ENCODE results near the gene PCED1B. TPM values are rescaled to one million over a fixed set of nuclear protein-coding genes. Genes with fewer than 3 reads are reported as not detected.

The PCED1B gene
- total and polyA plus RNA-seq, 2 donors (not counting 1 experiment from before 2014, with no cell fraction given), result 26.2 to 45.8 TPM

- Histone ChIP-seq H3K79me2 (ENCODE audit: control insufficient read depth, insufficient read depth, low read length) (peaks cover 5% of the 10 kb centered on the region), H3K27me3 (replicated peaks in 1 of 4; ENCODE audit: control extremely low read depth in 1 of 4, control insufficient read depth in 3 of 4, insufficient read depth in 4 of 4, low read length in 3 of 4) (no peaks in the 10 kb centered on the region), H2AFZ (ENCODE audit: insufficient read depth, low read depth, low read length, poor library complexity, severe bottlenecking) (no peak overlapping the region), H3K9ac (ENCODE audit: low read length) (no peak overlapping the region), H3K4me1 (ENCODE audit: control insufficient read depth in 2 of 2, insufficient read depth in 2 of 2, low read length in 2 of 2) (no peaks in the 10 kb centered on the region), H3K36me3 (replicated peaks in 1 of 2; ENCODE audit: control extremely low read depth in 1 of 2, control insufficient read depth in 1 of 2, extremely low read depth in 1 of 2, insufficient read depth in 2 of 2, low read length in 1 of 2) (peaks cover 0 to 17% of the 10 kb centered on the region in 2 experiments), H3K27ac (ENCODE audit: low read length in 2 of 2) (no peak overlapping the region), H3K9me3 (ENCODE audit: control extremely low read depth in 1 of 3, control insufficient read depth in 2 of 3, insufficient read depth in 1 of 3, low read length in 2 of 3) (peaks cover 0 to 1% (median 0%) of the 10 kb centered on the region in 3 donors), H4K20me1 (ENCODE audit: control insufficient read depth, insufficient read depth, low read length, poor library complexity, severe bottlenecking) (no peaks in the 10 kb centered on the region), H3K4me3 (ENCODE audit: control extremely low read depth in 1 of 5, extremely low read depth in 1 of 5, insufficient read depth in 1 of 5, low read depth in 2 of 5, low read length in 4 of 5) (no peak overlapping the region), H3K4me2 (replicated peaks; ENCODE audit: low read depth, low read length, poor library complexity, severe bottlenecking) (no peak overlapping the region)
- ATAC-seq (ENCODE audit: low read depth), result no peak
- no peak overlapping the region for H3K4me3 Mint-ChIP-seq
- peaks cover 2% of the 10 kb centered on the region for H3K4me1 Mint-ChIP-seq
- H3K9me3 Mint-ChIP-seq (ENCODE audit: insufficient read depth), result no peaks in the 10 kb centered on the region
- intact Hi-C loops (cut with micrococcal nuclease), result no loop called here
- DNase-seq, result no peak
- POLR2A ChIA-PET, result interaction anchor here (0.7 kb wide), 1 partner anchor 16 kb away, joined by 3 read pairs; no protein-coding TSS in a partner anchor
- no peak overlapping the region for H3K27ac Mint-ChIP-seq
- no peaks in the 10 kb centered on the region for H3K27me3 Mint-ChIP-seq
- CTCF ChIA-PET, result no interaction called here
- no CpG with 5 or more reads among the region's 1 CpG for WGBS (ENCODE audit: insufficient coverage)
- TF ChIP-seq EZH2 (IDR thresholded peaks at IDR 0.05; ENCODE audit: borderline replicate concordance, insufficient read depth, low read depth, low read length, poor library complexity, severe bottlenecking) (no peak), CTCF (IDR thresholded peaks at IDR 0.05) (no peak)
Measured at GRCh38 chr12:47247418-47247817, 168.0 kb downstream of the PCED1B start.

GRCh38 chr12:47249082-47249481 is 169.7 kb downstream of the PCED1B start:
- intact Hi-C loops (cut with micrococcal nuclease), result no loop called here
- CTCF ChIA-PET, result interaction anchor here (1.0 kb wide), 1 partner anchor 29 kb away, joined by 3 read pairs; no protein-coding TSS in a partner anchor
- H3K27me3 ChIP-seq (replicated peaks in 1 of 4; ENCODE audit: control extremely low read depth in 1 of 4, control insufficient read depth in 3 of 4, insufficient read depth in 4 of 4, low read length in 3 of 4), result no peaks in the 10 kb centered on the region
- H3K27ac ChIP-seq (ENCODE audit: low read length in 2 of 2), result no peak overlapping the region
- 94% methylated on average over 4 of the region's 4 CpGs for WGBS (ENCODE audit: insufficient coverage)
- H3K9ac ChIP-seq (ENCODE audit: low read length), result no peak overlapping the region
- POLR2A ChIA-PET, result no interaction called here
- H3K4me1 ChIP-seq (ENCODE audit: control insufficient read depth in 2 of 2, insufficient read depth in 2 of 2, low read length in 2 of 2), result no peaks in the 10 kb centered on the region
- ATAC-seq (ENCODE audit: low read depth), result no peak
- Mint-ChIP-seq H3K27ac (no peak overlapping the region), H3K4me3 (no peak overlapping the region), H3K27me3 (no peaks in the 10 kb centered on the region), H3K4me1 (no peaks in the 10 kb centered on the region), H3K9me3 (ENCODE audit: insufficient read depth) (no peaks in the 10 kb centered on the region)
- TF ChIP-seq EZH2 (IDR thresholded peaks at IDR 0.05; ENCODE audit: borderline replicate concordance, insufficient read depth, low read depth, low read length, poor library complexity, severe bottlenecking) (no peak), CTCF (IDR thresholded peaks at IDR 0.05) (no peak)
- peaks cover 5% of the 10 kb centered on the region for H3K79me2 ChIP-seq (ENCODE audit: control insufficient read depth, insufficient read depth, low read length)
- H3K4me3 ChIP-seq (ENCODE audit: control extremely low read depth in 1 of 5, extremely low read depth in 1 of 5, insufficient read depth in 1 of 5, low read depth in 2 of 5, low read length in 4 of 5), result no peak overlapping the region
- peaks cover 0 to 15% of the 10 kb centered on the region in 2 experiments for H3K36me3 ChIP-seq (replicated peaks in 1 of 2; ENCODE audit: control extremely low read depth in 1 of 2, control insufficient read depth in 1 of 2, extremely low read depth in 1 of 2, insufficient read depth in 2 of 2, low read length in 1 of 2)
- DNase-seq, result no peak
- H4K20me1 ChIP-seq (ENCODE audit: control insufficient read depth, insufficient read depth, low read length, poor library complexity, severe bottlenecking), result no peaks in the 10 kb centered on the region
- H2AFZ ChIP-seq (ENCODE audit: insufficient read depth, low read depth, low read length, poor library complexity, severe bottlenecking), result no peak overlapping the region
- H3K4me2 ChIP-seq (replicated peaks; ENCODE audit: low read depth, low read length, poor library complexity, severe bottlenecking), result no peak overlapping the region
- H3K9me3 ChIP-seq (ENCODE audit: control extremely low read depth in 1 of 3, control insufficient read depth in 2 of 3, insufficient read depth in 1 of 3, low read length in 2 of 3), result peaks cover 0 to 5% (median 1%) of the 10 kb centered on the region in 3 donors
